ENCODE measurements around the gene USP15. TPM values are rescaled to one million over a fixed set of nuclear protein-coding genes. Genes with fewer than 3 reads are reported as not detected.

USP15 gene
- total RNA-seq, 1 experiment from 2014 or later, result 35.3 TPM

- Histone ChIP-seq H3K4me2 (ENCODE audit: insufficient read depth, insufficient read length, low read length) (no peak overlapping the region), H3K79me1 (ENCODE audit: insufficient read depth, low read depth, low read length, poor library complexity, severe bottlenecking) (peaks cover 3% of the 10 kb centered on the region), H2BK5ac (ENCODE audit: insufficient read length, low read length) (no peak overlapping the region), H4K8ac (replicated peaks; ENCODE audit: insufficient read length, low read depth, low read length) (no peak overlapping the region), H3K9me3 (ENCODE audit: control insufficient read depth, low read depth, low read length) (no peaks in the 10 kb centered on the region), H3K56ac (ENCODE audit: insufficient read length, low read depth, low read length) (no peak overlapping the region), H4K20me1 (ENCODE audit: control insufficient read depth, insufficient read depth, insufficient read length) (no peaks in the 10 kb centered on the region), H3K9ac (ENCODE audit: extremely low read depth, insufficient read length, low read length) (no peak overlapping the region), H2AK5ac (ENCODE audit: insufficient read length, low read length) (no peak overlapping the region), H3K23me2 (ENCODE audit: insufficient read length, low read depth, low read length, poor library complexity, severe bottlenecking) (no peaks in the 10 kb centered on the region), H3T11ph (ENCODE audit: low read length) (no peak overlapping the region), H3K23ac (ENCODE audit: insufficient read length, low read depth, low read length) (no peak overlapping the region), H2BK20ac (ENCODE audit: low read depth, low read length, poor library complexity, severe bottlenecking) (no peak overlapping the region), H2BK15ac (ENCODE audit: low read depth, low read length) (no peak overlapping the region), H3K27ac (ENCODE audit: insufficient read length, low read depth, low read length) (no peak overlapping the region), H3K14ac (ENCODE audit: insufficient read depth, low read length) (no peak overlapping the region), H3K79me2 (ENCODE audit: insufficient read depth, low read length) (peaks cover 6% of the 10 kb centered on the region; the same call in 1 of the 2 replicates), H2BK120ac (ENCODE audit: low read depth, low read length, poor library complexity, severe bottlenecking) (no peak overlapping the region), H3K18ac (ENCODE audit: insufficient read length, low read depth, low read length) (no peak overlapping the region), H3K4ac (ENCODE audit: low read depth, low read length) (no peak overlapping the region), H4K5ac (ENCODE audit: insufficient read length, low read depth, low read length) (no peak overlapping the region), H2AFZ (ENCODE audit: low read length) (no peak overlapping the region), H2BK12ac (ENCODE audit: insufficient read length, low read depth, low read length) (no peak overlapping the region), H4K91ac (ENCODE audit: insufficient read length, low read depth, low read length) (no peak overlapping the region), H3K27me3 (ENCODE audit: insufficient read depth, low read length) (no peaks in the 10 kb centered on the region), H3K4me1 (ENCODE audit: insufficient read depth, low read length) (no peaks in the 10 kb centered on the region)
- Mint-ChIP-seq H3K9me3 (no peaks in the 10 kb centered on the region), H3K36me3 (ENCODE audit: insufficient read depth in 1 of 3, low read depth in 3 of 3) (no peaks in the 10 kb centered on the region), H3K4me1 (no peaks in the 10 kb centered on the region), H3K27ac (no peak overlapping the region), H3K27me3 (ENCODE audit: low read depth) (no peaks in the 10 kb centered on the region), H3K4me3 (no peak overlapping the region)
- no peak for DNase-seq
- WGBS (ENCODE audit: extremely low coverage, insufficient read length, low lambda C conversion rate), result no CpG with 5 or more reads among the region's 1 CpG
- TF ChIP-seq, protein P1, sequence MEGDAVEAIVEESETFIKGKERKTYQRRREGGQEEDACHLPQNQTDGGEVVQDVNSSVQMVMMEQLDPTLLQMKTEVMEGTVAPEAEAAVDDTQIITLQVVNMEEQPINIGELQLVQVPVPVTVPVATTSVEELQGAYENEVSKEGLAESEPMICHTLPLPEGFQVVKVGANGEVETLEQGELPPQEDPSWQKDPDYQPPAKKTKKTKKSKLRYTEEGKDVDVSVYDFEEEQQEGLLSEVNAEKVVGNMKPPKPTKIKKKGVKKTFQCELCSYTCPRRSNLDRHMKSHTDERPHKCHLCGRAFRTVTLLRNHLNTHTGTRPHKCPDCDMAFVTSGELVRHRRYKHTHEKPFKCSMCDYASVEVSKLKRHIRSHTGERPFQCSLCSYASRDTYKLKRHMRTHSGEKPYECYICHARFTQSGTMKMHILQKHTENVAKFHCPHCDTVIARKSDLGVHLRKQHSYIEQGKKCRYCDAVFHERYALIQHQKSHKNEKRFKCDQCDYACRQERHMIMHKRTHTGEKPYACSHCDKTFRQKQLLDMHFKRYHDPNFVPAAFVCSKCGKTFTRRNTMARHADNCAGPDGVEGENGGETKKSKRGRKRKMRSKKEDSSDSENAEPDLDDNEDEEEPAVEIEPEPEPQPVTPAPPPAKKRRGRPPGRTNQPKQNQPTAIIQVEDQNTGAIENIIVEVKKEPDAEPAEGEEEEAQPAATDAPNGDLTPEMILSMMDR (conservative IDR thresholded peaks at IDR 0.05), result no peak
Measured at GRCh38 chr12:62267480-62267879, 7.3 kb downstream of the USP15 start.
